ENCODE data around the gene LY6G6C.

The LY6G6C gene

DNA sequence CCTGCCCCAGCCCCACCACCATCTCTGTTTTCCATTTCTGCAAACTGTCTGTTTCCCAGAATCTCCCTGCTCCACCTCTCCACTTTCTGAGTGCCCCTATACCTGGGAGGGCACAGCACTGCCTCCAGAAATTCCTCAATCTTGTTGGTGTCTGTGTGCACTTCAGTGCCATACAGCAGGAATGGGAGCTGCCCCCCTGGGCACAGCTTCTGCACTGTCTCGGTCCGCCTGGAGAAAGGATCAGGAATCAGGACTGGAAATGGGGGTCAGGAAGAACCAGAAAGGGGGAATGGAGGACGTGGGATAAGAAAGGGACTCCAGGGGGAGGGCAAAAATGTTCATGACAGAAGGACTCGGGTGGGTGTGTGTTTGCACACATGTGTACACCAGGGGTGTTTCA lies 12.2 kb upstream of the LY6G6C start:
- Histone ChIP-seq H3K4me1 (ENCODE audit: control insufficient read depth, low read length) (peaks cover 58% of the 10 kb centered on the region), H3K4me3 (ENCODE audit: low read length) (no peak overlapping the region), H3K4me2 (ENCODE audit: low read length) (peak overlapping the region; percentile 93), H3K27me3 (ENCODE audit: control insufficient read depth, low read length) (no peaks in the 10 kb centered on the region), H3K9me2 (replicated peaks; ENCODE audit: control insufficient read depth, low read length) (no peaks in the 10 kb centered on the region), H4K20me1 (ENCODE audit: control insufficient read depth, insufficient read depth, low read depth, low read length) (peaks cover 13% of the 10 kb centered on the region; the same call in 1 of the 2 replicates), H3K9me3 (ENCODE audit: control insufficient read depth, insufficient read depth, low read length) (no peaks in the 10 kb centered on the region), H3K27ac (ENCODE audit: low read depth, low read length) (peak overlapping the region; percentile 96; the same call in 1 of the 2 replicates), H3K36me3 (ENCODE audit: control insufficient read depth, low read length) (peaks cover 59% of the 10 kb centered on the region), H3F3A (ENCODE audit: control insufficient read depth, insufficient read depth) (peaks cover 46% of the 10 kb centered on the region), H3K79me2 (ENCODE audit: control insufficient read depth, low read length) (peaks cover 40% of the 10 kb centered on the region)
- TF ChIP-seq EZH2phosphoT487 (IDR thresholded peaks at IDR 0.05; ENCODE audit: borderline replicate concordance, low read length): no peak
- TF ChIP-seq, protein P1, sequence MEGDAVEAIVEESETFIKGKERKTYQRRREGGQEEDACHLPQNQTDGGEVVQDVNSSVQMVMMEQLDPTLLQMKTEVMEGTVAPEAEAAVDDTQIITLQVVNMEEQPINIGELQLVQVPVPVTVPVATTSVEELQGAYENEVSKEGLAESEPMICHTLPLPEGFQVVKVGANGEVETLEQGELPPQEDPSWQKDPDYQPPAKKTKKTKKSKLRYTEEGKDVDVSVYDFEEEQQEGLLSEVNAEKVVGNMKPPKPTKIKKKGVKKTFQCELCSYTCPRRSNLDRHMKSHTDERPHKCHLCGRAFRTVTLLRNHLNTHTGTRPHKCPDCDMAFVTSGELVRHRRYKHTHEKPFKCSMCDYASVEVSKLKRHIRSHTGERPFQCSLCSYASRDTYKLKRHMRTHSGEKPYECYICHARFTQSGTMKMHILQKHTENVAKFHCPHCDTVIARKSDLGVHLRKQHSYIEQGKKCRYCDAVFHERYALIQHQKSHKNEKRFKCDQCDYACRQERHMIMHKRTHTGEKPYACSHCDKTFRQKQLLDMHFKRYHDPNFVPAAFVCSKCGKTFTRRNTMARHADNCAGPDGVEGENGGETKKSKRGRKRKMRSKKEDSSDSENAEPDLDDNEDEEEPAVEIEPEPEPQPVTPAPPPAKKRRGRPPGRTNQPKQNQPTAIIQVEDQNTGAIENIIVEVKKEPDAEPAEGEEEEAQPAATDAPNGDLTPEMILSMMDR (IDR thresholded peaks at IDR 0.05; ENCODE audit: low read depth, low read length, poor library complexity, severe bottlenecking): no peak

DNA sequence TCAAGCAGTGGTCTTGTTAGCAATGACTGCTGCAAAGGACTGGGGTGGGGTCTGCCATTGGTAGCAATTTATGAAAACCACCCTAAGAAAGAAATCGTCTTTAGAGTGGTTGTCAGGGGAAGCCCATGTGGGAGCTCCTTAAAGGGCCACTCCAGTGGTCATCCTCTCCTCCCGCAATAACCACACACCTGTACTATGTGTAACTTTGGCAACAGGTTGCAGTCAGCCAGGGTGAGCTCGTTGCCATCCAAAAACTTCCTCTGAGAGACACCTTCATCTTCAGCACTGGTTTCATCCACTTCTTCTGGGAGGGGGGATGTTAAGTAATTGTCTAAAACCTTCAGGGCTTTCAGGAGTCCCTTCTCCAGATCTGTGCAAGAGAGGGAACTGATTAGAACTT lies 10.5 kb upstream of the LY6G6C start:
- no peaks in the 10 kb centered on the region for H3K9me3 ChIP-seq (ENCODE audit: control insufficient read depth, insufficient read depth, low read length)
- peaks cover 72% of the 10 kb centered on the region for H3K36me3 ChIP-seq (ENCODE audit: control insufficient read depth, low read length)
- H3K27ac ChIP-seq (ENCODE audit: low read depth, low read length): no peak overlapping the region
- no peak for TF ChIP-seq EZH2phosphoT487 (IDR thresholded peaks at IDR 0.05; ENCODE audit: borderline replicate concordance, low read length)
- H3F3A ChIP-seq (ENCODE audit: control insufficient read depth, insufficient read depth): peaks cover 39% of the 10 kb centered on the region
- H3K4me3 ChIP-seq (ENCODE audit: low read length): no peak overlapping the region
- peaks cover 13% of the 10 kb centered on the region; the same call in 1 of the 2 replicates for H4K20me1 ChIP-seq (ENCODE audit: control insufficient read depth, insufficient read depth, low read depth, low read length)
- peaks cover 40% of the 10 kb centered on the region for H3K79me2 ChIP-seq (ENCODE audit: control insufficient read depth, low read length)
- H3K4me2 ChIP-seq (ENCODE audit: low read length): no peak overlapping the region
- no peaks in the 10 kb centered on the region for H3K27me3 ChIP-seq (ENCODE audit: control insufficient read depth, low read length)
- H3K9me2 ChIP-seq (replicated peaks; ENCODE audit: control insufficient read depth, low read length): no peaks in the 10 kb centered on the region
- H3K4me1 ChIP-seq (ENCODE audit: control insufficient read depth, low read length): peaks cover 58% of the 10 kb centered on the region

DNA sequence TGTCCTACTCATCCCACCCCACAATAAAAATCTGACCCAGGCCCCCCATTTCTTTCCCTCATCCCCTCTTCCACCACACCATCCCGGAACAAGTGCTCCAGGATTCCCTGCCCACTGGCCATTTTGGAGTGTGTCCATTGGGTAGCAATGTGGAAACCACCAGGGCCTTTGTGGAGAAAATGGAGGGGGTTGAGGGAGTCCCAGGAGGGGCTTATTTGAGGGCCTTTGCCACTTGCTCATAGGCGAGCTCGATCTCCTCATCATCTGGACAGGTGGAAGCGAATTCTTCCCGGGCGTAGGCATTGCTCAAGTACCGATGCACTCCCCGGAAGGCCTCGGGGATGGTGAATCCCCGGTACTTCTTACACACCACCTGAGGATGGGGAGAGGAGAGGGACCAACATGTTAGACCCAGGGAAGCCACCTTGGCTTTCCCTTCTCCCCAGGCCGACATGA lies 9.1 kb upstream of the LY6G6C start:
- H3F3A ChIP-seq (ENCODE audit: control insufficient read depth, insufficient read depth): peaks cover 33% of the 10 kb centered on the region
- H3K4me1 ChIP-seq (ENCODE audit: control insufficient read depth, low read length): peaks cover 55% of the 10 kb centered on the region
- H3K27me3 ChIP-seq (ENCODE audit: control insufficient read depth, low read length): no peaks in the 10 kb centered on the region
- peaks cover 13% of the 10 kb centered on the region; the same call in 1 of the 2 replicates for H4K20me1 ChIP-seq (ENCODE audit: control insufficient read depth, insufficient read depth, low read depth, low read length)
- no peaks in the 10 kb centered on the region for H3K9me2 ChIP-seq (replicated peaks; ENCODE audit: control insufficient read depth, low read length)
- H3K79me2 ChIP-seq (ENCODE audit: control insufficient read depth, low read length): peaks cover 27% of the 10 kb centered on the region
- H3K4me2 ChIP-seq (ENCODE audit: low read length): peak overlapping the region; percentile 90
- H3K9me3 ChIP-seq (ENCODE audit: control insufficient read depth, insufficient read depth, low read length): no peaks in the 10 kb centered on the region
- TF ChIP-seq EZH2phosphoT487 (IDR thresholded peaks at IDR 0.05; ENCODE audit: borderline replicate concordance, low read length): no peak
- TF ChIP-seq, protein P1 (IDR thresholded peaks at IDR 0.05; ENCODE audit: low read depth, low read length, poor library complexity, severe bottlenecking): no peak
- peaks cover 76% of the 10 kb centered on the region for H3K36me3 ChIP-seq (ENCODE audit: control insufficient read depth, low read length)
- no peak overlapping the region for H3K4me3 ChIP-seq (ENCODE audit: low read length)
- no peak overlapping the region for H3K27ac ChIP-seq (ENCODE audit: low read depth, low read length)

DNA sequence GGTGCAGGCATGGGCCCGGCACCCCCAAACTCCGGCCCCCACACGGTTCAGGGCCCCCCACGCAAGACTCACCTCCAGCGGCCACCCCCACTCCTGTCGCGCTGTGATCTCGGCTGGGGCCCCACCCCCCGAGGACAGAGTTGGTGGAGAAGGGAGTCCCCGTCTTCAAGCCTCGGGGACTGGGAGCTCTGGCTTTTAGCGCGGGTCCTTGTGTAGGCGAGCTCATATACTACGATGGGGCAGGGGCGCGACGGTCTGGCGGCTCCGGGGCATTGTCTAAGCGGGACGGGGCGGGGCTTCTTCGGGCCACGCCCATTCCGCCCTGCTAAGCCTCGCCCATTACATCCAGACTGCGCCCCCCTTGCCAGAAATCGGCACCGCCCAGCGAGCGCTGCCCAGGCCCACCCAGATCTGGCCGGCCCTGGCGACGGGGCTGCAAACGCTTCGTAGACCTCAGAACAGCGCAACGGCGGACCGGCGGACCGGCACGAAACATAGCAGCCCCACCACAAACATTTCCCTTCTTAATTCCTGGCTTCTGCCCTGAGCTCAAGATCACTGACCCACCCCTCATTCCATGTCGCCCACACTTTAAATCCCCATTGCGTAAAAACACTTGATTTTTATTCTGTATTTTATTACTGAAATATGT lies 8.6 kb upstream of the LY6G6C start:
- H3F3A ChIP-seq (ENCODE audit: control insufficient read depth, insufficient read depth): peaks cover 33% of the 10 kb centered on the region
- no peaks in the 10 kb centered on the region for H3K9me2 ChIP-seq (replicated peaks; ENCODE audit: control insufficient read depth, low read length)
- H3K79me2 ChIP-seq (ENCODE audit: control insufficient read depth, low read length): peaks cover 21% of the 10 kb centered on the region
- H3K27ac ChIP-seq (ENCODE audit: low read depth, low read length): peak overlapping the region; percentile 35
- peak overlapping the region; percentile 86 for H3K4me3 ChIP-seq (ENCODE audit: low read length)
- peaks cover 13% of the 10 kb centered on the region; the same call in 1 of the 2 replicates for H4K20me1 ChIP-seq (ENCODE audit: control insufficient read depth, insufficient read depth, low read depth, low read length)
- H3K4me1 ChIP-seq (ENCODE audit: control insufficient read depth, low read length): peaks cover 55% of the 10 kb centered on the region
- no peak for TF ChIP-seq EZH2phosphoT487 (IDR thresholded peaks at IDR 0.05; ENCODE audit: borderline replicate concordance, low read length)
- TF ChIP-seq, protein P1 (IDR thresholded peaks at IDR 0.05; ENCODE audit: low read depth, low read length, poor library complexity, severe bottlenecking): peak; percentile 15
- H3K4me2 ChIP-seq (ENCODE audit: low read length): peak overlapping the region; percentile 90
- H3K36me3 ChIP-seq (ENCODE audit: control insufficient read depth, low read length): peaks cover 70% of the 10 kb centered on the region
- H3K9me3 ChIP-seq (ENCODE audit: control insufficient read depth, insufficient read depth, low read length): no peaks in the 10 kb centered on the region
- no peaks in the 10 kb centered on the region for H3K27me3 ChIP-seq (ENCODE audit: control insufficient read depth, low read length)
